Suprapubic skin (tissue), 4 donors: ENCODE measurements around the gene TSPAN18. TPM values are rescaled to one million over a fixed set of nuclear protein-coding genes. Genes with fewer than 3 reads are reported as not detected.

Source experiments
- DNase-seq, 2 donors: peaks; one replicate each; pipeline ENCODE4 v3.0.0-alpha.2; 2019; ENCODE audit warnings: low spot score in 2 of 2
- H3K27ac ChIP-seq: fragments of 200-600 bp; sonication (generic); one replicate; pipeline ENCODE4 v1.5.1; 2019
- H3K27me3 ChIP-seq: fragments of 200-600 bp; sonication (generic); one replicate; pipeline ENCODE4 v1.5.1; 2019
- H3K36me3 ChIP-seq: fragments of 200-600 bp; sonication (generic); one replicate; pipeline ENCODE4 v1.5.1; 2019
- H3K4me1 ChIP-seq: fragments of 200-600 bp; sonication (generic); one replicate; pipeline ENCODE4 v1.5.1; 2019
- H3K4me3 ChIP-seq: fragments of 200-600 bp; sonication (generic); one replicate; pipeline ENCODE4 v1.5.1; 2019; ENCODE audit warnings: mild to moderate bottlenecking
- H3K9me3 ChIP-seq: fragments of 200-600 bp; sonication (generic); one replicate; pipeline ENCODE4 v1.5.1; 2019
- EP300 ChIP-seq: sonication (generic); formaldehyde crosslinking; IDR thresholded peaks from one replicate; pipeline ENCODE4 v1.6.1; 2017; ENCODE audit warnings: antibody characterized with exemption
- POLR2A ChIP-seq, 2 donors: fragments of 450-650 bp; IDR thresholded peaks; one replicate each; pipeline ENCODE4 v1.6.1; 2017; ENCODE audit warnings: antibody characterized with exemption in 2 of 2, mild to moderate bottlenecking in 2 of 2, moderate library complexity in 2 of 2
- POLR2AphosphoS5 ChIP-seq, 3 donors: sonication (generic); formaldehyde crosslinking; IDR thresholded peaks; one replicate each; pipeline ENCODE4 v1.6.1; 2017; ENCODE audit warnings: antibody characterized with exemption in 3 of 3
- WGBS: methylation state at CpG from one replicate; pipeline ENCODE4 v1.1.5; 2018; 5-methylcytosine and 5-hydroxymethylcytosine counted together
- total RNA-seq, 4 donors: library from RNA; depleted of rRNA; stranded (reverse); fragments of >200 nt; gene quantifications; one replicate each; pipeline ENCODE4 v1.1.0, GENCODE V29; 2016
- TF ChIP-seq, protein P1 (sequence below), 2 donors: fragments of 200-600 bp in 1 of 2; fragments of 450-650 bp in 1 of 2; sonication (generic) in 1 of 2; IDR thresholded peaks; one replicate each; pipeline ENCODE4 v1.5.1; 2016 to 2019; ENCODE audit warnings: antibody characterized with exemption in 2 of 2, mild to moderate bottlenecking in 1 of 2, moderate library complexity in 1 of 2

Gene TSPAN18
- total RNA-seq, 4 donors from 2014 or later = 1.3 to 5.1 (median 3.9) TPM

DNA sequence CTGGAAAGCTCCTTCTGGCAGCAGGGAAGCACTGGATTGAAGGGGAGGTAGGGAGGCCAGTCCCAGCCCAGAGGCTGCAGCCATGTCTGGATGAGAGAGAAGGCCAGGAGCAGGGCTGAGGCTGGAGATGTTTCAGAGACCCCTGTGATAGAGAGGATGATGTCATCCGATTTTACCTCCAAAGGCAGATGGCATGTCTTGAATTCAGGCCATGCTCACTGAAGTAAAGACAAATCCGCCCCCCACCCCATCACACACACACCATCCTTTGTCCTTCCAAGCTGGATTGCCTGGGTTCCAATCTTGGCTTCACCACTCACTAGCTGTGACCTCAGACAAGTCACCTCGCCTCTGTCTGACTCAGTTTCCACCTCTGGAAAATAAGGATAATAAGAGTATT lies 176.8 kb downstream of the TSPAN18 start:
- H3K27me3 ChIP-seq = no peaks in the 10 kb centered on the region
- DNase-seq = no peak
- H3K4me3 ChIP-seq = no peak overlapping the region
- WGBS = 100% methylated on average over 3 of the region's 3 CpGs
- H3K27ac ChIP-seq = no peak overlapping the region
- no peaks in the 10 kb centered on the region for H3K9me3 ChIP-seq
- TF ChIP-seq POLR2A (IDR thresholded peaks at IDR 0.05) (no peak), EP300 (no peak), POLR2AphosphoS5 (IDR thresholded peaks at IDR 0.05) (no peak)
- TF ChIP-seq, protein P1, sequence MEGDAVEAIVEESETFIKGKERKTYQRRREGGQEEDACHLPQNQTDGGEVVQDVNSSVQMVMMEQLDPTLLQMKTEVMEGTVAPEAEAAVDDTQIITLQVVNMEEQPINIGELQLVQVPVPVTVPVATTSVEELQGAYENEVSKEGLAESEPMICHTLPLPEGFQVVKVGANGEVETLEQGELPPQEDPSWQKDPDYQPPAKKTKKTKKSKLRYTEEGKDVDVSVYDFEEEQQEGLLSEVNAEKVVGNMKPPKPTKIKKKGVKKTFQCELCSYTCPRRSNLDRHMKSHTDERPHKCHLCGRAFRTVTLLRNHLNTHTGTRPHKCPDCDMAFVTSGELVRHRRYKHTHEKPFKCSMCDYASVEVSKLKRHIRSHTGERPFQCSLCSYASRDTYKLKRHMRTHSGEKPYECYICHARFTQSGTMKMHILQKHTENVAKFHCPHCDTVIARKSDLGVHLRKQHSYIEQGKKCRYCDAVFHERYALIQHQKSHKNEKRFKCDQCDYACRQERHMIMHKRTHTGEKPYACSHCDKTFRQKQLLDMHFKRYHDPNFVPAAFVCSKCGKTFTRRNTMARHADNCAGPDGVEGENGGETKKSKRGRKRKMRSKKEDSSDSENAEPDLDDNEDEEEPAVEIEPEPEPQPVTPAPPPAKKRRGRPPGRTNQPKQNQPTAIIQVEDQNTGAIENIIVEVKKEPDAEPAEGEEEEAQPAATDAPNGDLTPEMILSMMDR (IDR thresholded peaks at IDR 0.05) = no peak
- H3K36me3 ChIP-seq = no peaks in the 10 kb centered on the region
- no peaks in the 10 kb centered on the region for H3K4me1 ChIP-seq

DNA sequence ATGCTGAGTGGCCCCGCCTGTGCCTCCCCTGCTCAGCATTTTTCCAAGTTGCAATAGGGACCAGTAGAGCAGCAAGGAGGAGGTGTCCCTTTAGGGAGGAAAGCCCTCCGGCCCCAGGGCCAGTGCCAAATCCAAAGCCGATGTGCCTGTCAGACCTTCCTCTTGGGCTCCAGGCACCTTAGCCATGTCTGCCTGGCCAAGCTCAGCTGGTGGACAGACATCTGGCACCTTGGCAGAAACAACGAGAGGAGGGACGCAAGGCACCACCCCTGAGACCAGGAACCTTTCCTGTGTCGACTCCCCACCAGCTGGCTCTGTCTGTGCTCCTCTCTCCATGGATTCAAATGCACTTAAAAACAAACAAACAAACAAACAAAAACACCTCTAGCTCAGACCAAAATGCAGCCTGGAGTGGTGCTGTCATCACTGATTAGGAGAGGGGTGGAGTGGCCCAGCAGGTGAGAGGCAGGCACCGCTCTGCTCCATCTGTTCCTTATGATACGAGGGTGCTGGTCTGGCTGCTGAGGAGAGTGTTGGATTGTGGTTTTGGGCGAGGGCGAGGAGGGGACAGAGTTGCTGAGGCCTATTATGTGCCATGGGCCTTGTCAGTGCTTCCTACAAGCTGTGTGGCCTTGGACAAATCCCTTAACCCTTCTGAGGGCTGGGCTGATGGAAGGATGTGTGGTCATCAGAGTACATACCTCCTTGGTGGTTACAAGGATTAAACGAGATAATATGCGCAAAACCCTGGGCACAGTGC lies 177.7 kb downstream of the TSPAN18 start:
- Histone ChIP-seq H3K36me3 (no peaks in the 10 kb centered on the region), H3K27me3 (no peaks in the 10 kb centered on the region), H3K9me3 (no peaks in the 10 kb centered on the region), H3K4me1 (no peaks in the 10 kb centered on the region), H3K27ac (no peak overlapping the region), H3K4me3 (no peak overlapping the region)
- TF ChIP-seq POLR2A (IDR thresholded peaks at IDR 0.05) (no peak), EP300 (no peak), POLR2AphosphoS5 (IDR thresholded peaks at IDR 0.05) (no peak)
- TF ChIP-seq, protein P1 (IDR thresholded peaks at IDR 0.05) = no peak
- no peak for DNase-seq
- 84% methylated on average over 11 of the region's 12 CpGs for WGBS

- Histone ChIP-seq H3K4me3 (no peak overlapping the region), H3K4me1 (no peaks in the 10 kb centered on the region), H3K9me3 (no peaks in the 10 kb centered on the region), H3K27me3 (no peaks in the 10 kb centered on the region), H3K36me3 (no peaks in the 10 kb centered on the region), H3K27ac (no peak overlapping the region)
- WGBS = 84% methylated on average over 9 of the region's 9 CpGs
- no peak for DNase-seq
- no peak for TF ChIP-seq EP300
- TF ChIP-seq POLR2A (IDR thresholded peaks at IDR 0.05) = no peak
- TF ChIP-seq, protein P1 (IDR thresholded peaks at IDR 0.05) = no peak
- no peak for TF ChIP-seq POLR2AphosphoS5 (IDR thresholded peaks at IDR 0.05)
Measured at GRCh38 chr11:44905131-44905866, 178.5 kb downstream of the TSPAN18 start.

GRCh38 chr11:44906649-44907048 lies 179.9 kb downstream of the TSPAN18 start:
- Histone ChIP-seq H3K36me3 (no peaks in the 10 kb centered on the region), H3K27me3 (no peaks in the 10 kb centered on the region), H3K4me1 (peaks cover 7% of the 10 kb centered on the region), H3K27ac (no peak overlapping the region), H3K9me3 (no peaks in the 10 kb centered on the region), H3K4me3 (no peak overlapping the region)
- DNase-seq = no peak
- 71% methylated on average over 5 of the region's 5 CpGs for WGBS
- TF ChIP-seq POLR2AphosphoS5 (IDR thresholded peaks at IDR 0.05) (no peak), POLR2A (IDR thresholded peaks at IDR 0.05) (no peak), EP300 (no peak)
- TF ChIP-seq, protein P1 (IDR thresholded peaks at IDR 0.05) = no peak

DNA sequence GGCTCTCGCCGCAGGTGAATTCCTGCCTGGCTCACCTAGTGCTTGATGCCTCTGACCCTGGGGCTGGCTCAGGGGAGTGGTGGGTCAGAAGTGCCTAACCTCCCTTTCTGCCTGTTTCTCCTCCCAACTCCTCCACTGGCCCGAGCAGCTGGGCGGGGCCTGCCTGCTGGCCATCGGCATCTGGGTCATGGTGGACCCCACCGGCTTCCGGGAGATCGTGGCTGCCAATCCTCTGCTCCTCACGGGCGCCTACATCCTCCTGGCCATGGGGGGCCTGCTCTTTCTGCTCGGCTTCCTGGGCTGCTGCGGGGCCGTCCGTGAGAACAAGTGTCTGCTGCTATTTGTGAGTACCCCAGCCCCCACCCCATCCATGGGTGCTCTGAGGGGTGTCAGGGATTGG lies 182.8 kb downstream of the TSPAN18 start:
- no peak for DNase-seq

More for the DNA sequence above, 182.8 kb downstream of the TSPAN18 start:
- no peak overlapping the region for H3K27ac ChIP-seq
- TF ChIP-seq EP300 (no peak), POLR2A (IDR thresholded peaks at IDR 0.05) (no peak), POLR2AphosphoS5 (IDR thresholded peaks at IDR 0.05) (no peak)
- TF ChIP-seq, protein P1 (IDR thresholded peaks at IDR 0.05) = no peak
- H3K4me3 ChIP-seq = no peak overlapping the region
- no peaks in the 10 kb centered on the region for H3K27me3 ChIP-seq
- H3K4me1 ChIP-seq = peaks cover 9% of the 10 kb centered on the region
- H3K9me3 ChIP-seq = no peaks in the 10 kb centered on the region
- H3K36me3 ChIP-seq = no peaks in the 10 kb centered on the region
- WGBS = 89% methylated on average over 11 of the region's 14 CpGs
